DOHH2 (cell line): ENCODE measurements around the gene FLYWCH1.
A peak's percentile ranks its signal among the peaks of the same experiment; 100 is the strongest.
"Not testable (repeated sequence)": the region's sequence is repeated elsewhere in the genome, so short reads cannot be mapped to it uniquely, and the experiment has no call there.

Experiments used
- H3F3A ChIP-seq: fragments of 200-600 bp; sonication (generic), shearing (Covaris generic); 2 replicates; pipeline ENCODE4 v1.6.0; 2016; ENCODE audit warnings: antibody characterized with exemption, mild to moderate bottlenecking; ENCODE audit not compliant: control insufficient read depth, insufficient read depth
- H3K27ac ChIP-seq: fragments of 200-600 bp; sonication (generic); 2 replicates; pipeline ENCODE4 v1.5.1; 2014; ENCODE audit warnings: low read depth, mild to moderate bottlenecking, low read length, moderate library complexity
- H3K27me3 ChIP-seq: fragments of 200-600 bp; sonication (generic); 2 replicates; pipeline ENCODE4 v1.6.1; 2014; ENCODE audit warnings: mild to moderate bottlenecking, low read length, mixed read lengths; ENCODE audit not compliant: control insufficient read depth
- H3K36me3 ChIP-seq: fragments of 200-600 bp; sonication (generic); 2 replicates; pipeline ENCODE4 v1.6.1; 2014; ENCODE audit warnings: mild to moderate bottlenecking, low read length, moderate library complexity, mixed read lengths; ENCODE audit not compliant: control insufficient read depth
- H3K4me1 ChIP-seq: fragments of 200-600 bp; sonication (generic); 2 replicates; pipeline ENCODE4 v1.6.1; 2014; ENCODE audit warnings: mild to moderate bottlenecking, low read length, mixed read lengths; ENCODE audit not compliant: control insufficient read depth
- H3K4me2 ChIP-seq: fragments of 200-600 bp; sonication (generic); 2 replicates; pipeline ENCODE4 v1.6.0; 2014; ENCODE audit warnings: mild to moderate bottlenecking, low read length, moderate library complexity
- H3K4me3 ChIP-seq: fragments of 200-600 bp; sonication (generic); 2 replicates; pipeline ENCODE4 v1.5.1; 2014; ENCODE audit warnings: mild to moderate bottlenecking, low read length, mixed read lengths
- H3K79me2 ChIP-seq: fragments of 200-600 bp; sonication (generic); 2 replicates; pipeline ENCODE4 v1.6.1; 2014; ENCODE audit warnings: mild to moderate bottlenecking, low read length, mixed read lengths; ENCODE audit not compliant: control insufficient read depth
- H3K9me2 ChIP-seq: fragments of 200-600 bp; sonication (generic); replicated peaks from 2 replicates; pipeline ENCODE4 v1.6.1; 2014; ENCODE audit warnings: mild to moderate bottlenecking, low read length, mixed read lengths; ENCODE audit not compliant: control insufficient read depth
- H3K9me3 ChIP-seq: fragments of 200-600 bp; sonication (generic); 2 replicates; pipeline ENCODE4 v1.6.1; 2014; ENCODE audit warnings: antibody characterized with exemption, low read length, mixed read lengths; ENCODE audit not compliant: control insufficient read depth, insufficient read depth
- H4K20me1 ChIP-seq: fragments of 200-600 bp; sonication (generic); 2 replicates; pipeline ENCODE4 v1.6.0; 2014; ENCODE audit warnings: low read depth, mild to moderate bottlenecking, antibody characterized with exemption, low read length, moderate library complexity; ENCODE audit not compliant: control insufficient read depth, insufficient read depth
- EZH2phosphoT487 ChIP-seq: fragments of 200-600 bp; sonication (generic); IDR thresholded peaks from 2 replicates; pipeline ENCODE4 v1.6.1; 2017; ENCODE audit warnings: borderline replicate concordance, mild to moderate bottlenecking, antibody characterized with exemption, low read length, moderate library complexity, mixed read lengths
- TF ChIP-seq, protein P1 (sequence below): fragments of 200-600 bp; sonication (generic); IDR thresholded peaks from one replicate; pipeline ENCODE4 v1.5.1; 2014; ENCODE audit warnings: antibody characterized with exemption, mild to moderate bottlenecking, low read depth, low read length; ENCODE audit not compliant: poor library complexity, severe bottlenecking

FLYWCH1 gene

GRCh38 chr16:2926650-2926999, 14.9 kb downstream of the FLYWCH1 start:
- H3K36me3 ChIP-seq, result peaks cover 3% of the 10 kb centered on the region
- H3K4me1 ChIP-seq, result peaks cover 10% of the 10 kb centered on the region
- no peak overlapping the region for H3K27ac ChIP-seq
- H3K27me3 ChIP-seq, result no peaks in the 10 kb centered on the region
- TF ChIP-seq, protein P1, sequence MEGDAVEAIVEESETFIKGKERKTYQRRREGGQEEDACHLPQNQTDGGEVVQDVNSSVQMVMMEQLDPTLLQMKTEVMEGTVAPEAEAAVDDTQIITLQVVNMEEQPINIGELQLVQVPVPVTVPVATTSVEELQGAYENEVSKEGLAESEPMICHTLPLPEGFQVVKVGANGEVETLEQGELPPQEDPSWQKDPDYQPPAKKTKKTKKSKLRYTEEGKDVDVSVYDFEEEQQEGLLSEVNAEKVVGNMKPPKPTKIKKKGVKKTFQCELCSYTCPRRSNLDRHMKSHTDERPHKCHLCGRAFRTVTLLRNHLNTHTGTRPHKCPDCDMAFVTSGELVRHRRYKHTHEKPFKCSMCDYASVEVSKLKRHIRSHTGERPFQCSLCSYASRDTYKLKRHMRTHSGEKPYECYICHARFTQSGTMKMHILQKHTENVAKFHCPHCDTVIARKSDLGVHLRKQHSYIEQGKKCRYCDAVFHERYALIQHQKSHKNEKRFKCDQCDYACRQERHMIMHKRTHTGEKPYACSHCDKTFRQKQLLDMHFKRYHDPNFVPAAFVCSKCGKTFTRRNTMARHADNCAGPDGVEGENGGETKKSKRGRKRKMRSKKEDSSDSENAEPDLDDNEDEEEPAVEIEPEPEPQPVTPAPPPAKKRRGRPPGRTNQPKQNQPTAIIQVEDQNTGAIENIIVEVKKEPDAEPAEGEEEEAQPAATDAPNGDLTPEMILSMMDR, result no peak
- no peak for TF ChIP-seq EZH2phosphoT487
- H3K9me3 ChIP-seq, result no peaks in the 10 kb centered on the region
- no peaks in the 10 kb centered on the region; the same call in 1 of the 2 replicates for H4K20me1 ChIP-seq
- peak overlapping the region; percentile 52 for H3K4me2 ChIP-seq
- H3F3A ChIP-seq, result no peaks in the 10 kb centered on the region; the same call in 1 of the 2 replicates
- no peaks in the 10 kb centered on the region for H3K79me2 ChIP-seq
- no peaks in the 10 kb centered on the region for H3K9me2 ChIP-seq
- peak overlapping the region; percentile 23; the same call in 1 of the 2 replicates for H3K4me3 ChIP-seq

DNA sequence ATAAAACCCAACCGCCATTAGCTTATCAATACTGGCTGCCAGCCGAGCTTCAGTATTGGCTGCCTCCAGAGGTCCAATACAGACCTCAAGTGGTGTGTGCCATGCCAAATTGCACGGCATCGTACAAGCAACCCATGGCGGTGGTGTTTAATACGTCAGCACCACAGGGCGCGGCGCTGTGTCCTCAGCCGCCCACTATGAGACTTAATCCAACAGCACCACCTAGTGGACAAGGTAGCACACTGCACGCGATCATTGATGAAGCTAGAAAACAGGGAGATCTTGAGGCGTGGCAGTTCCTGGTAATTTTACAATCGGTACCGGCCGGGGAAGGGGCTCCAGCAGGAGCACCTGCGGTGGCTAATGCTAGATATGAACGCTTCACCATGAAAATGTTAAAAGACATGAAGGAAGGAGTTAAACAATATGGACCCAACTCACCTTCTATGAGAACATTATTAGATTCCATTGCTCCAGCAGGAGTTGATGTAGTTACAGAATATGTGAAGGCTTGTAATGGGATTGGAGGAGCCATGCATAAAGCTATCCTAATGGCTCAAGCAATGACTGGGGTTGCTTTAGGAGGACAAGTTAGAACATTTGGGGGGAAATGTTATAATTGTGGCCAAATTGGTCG, 15.4 kb downstream of the FLYWCH1 start:
- H3K4me1 ChIP-seq, result peaks cover 10% of the 10 kb centered on the region
- peak overlapping the region; percentile 52 for H3K4me2 ChIP-seq
- peaks cover 3% of the 10 kb centered on the region for H3K36me3 ChIP-seq
- H3K27ac ChIP-seq, result no peak overlapping the region
- no peaks in the 10 kb centered on the region for H3K9me3 ChIP-seq
- H3F3A ChIP-seq, result no peaks in the 10 kb centered on the region; the same call in 1 of the 2 replicates
- no peaks in the 10 kb centered on the region; the same call in 1 of the 2 replicates for H4K20me1 ChIP-seq
- H3K27me3 ChIP-seq, result no peaks in the 10 kb centered on the region
- H3K9me2 ChIP-seq, result no peaks in the 10 kb centered on the region
- H3K79me2 ChIP-seq, result no peaks in the 10 kb centered on the region
- TF ChIP-seq EZH2phosphoT487, result no peak
- TF ChIP-seq, protein P1, result peak; percentile 99
- peak overlapping the region; percentile 23; the same call in 1 of the 2 replicates for H3K4me3 ChIP-seq

- H3K27ac ChIP-seq, H3F3A ChIP-seq, H3K36me3 ChIP-seq, H3K27me3 ChIP-seq, H4K20me1 ChIP-seq, H3K4me1 ChIP-seq, H3K9me3 ChIP-seq, H3K79me2 ChIP-seq, H3K4me3 ChIP-seq, H3K9me2 ChIP-seq, H3K4me2 ChIP-seq: not testable (repeated sequence)
These were observed 16.4 kb downstream of the FLYWCH1 start for GRCh38 chr16:2928151-2928550.

- Histone ChIP-seq H3K27me3 (no peaks in the 10 kb centered on the region), H3K9me2 (no peaks in the 10 kb centered on the region), H3K9me3 (no peaks in the 10 kb centered on the region), H3F3A (no peaks in the 10 kb centered on the region; the same call in 1 of the 2 replicates), H3K4me1 (peaks cover 10% of the 10 kb centered on the region), H3K4me3 (no peak overlapping the region), H3K27ac (no peak overlapping the region), H3K79me2 (no peaks in the 10 kb centered on the region), H4K20me1 (no peaks in the 10 kb centered on the region; the same call in 1 of the 2 replicates), H3K36me3 (peaks cover 3% of the 10 kb centered on the region), H3K4me2 (no peak overlapping the region)
- TF ChIP-seq, protein P1, result no peak
- no peak for TF ChIP-seq EZH2phosphoT487
These were observed 17.1 kb downstream of the FLYWCH1 start for GRCh38 chr16:2928796-2929195.
